ENCODE data around the gene CDH22.
A peak's percentile ranks its signal among the peaks of the same experiment; 100 is the strongest.

Gene CDH22

GRCh38 chr20:46206992-46207549, 101.2 kb downstream of the CDH22 start:
- peaks cover 5% of the 10 kb centered on the region for H3K27me3 ChIP-seq (ENCODE audit: low read depth, low read length)
- no peak overlapping the region for H3K27ac ChIP-seq (ENCODE audit: low read length)
- H3K36me3 ChIP-seq (ENCODE audit: control insufficient read depth in 1 of 2, insufficient read depth in 2 of 2, low read length in 2 of 2), result no peaks in the 10 kb centered on the region
- H3K4me3 ChIP-seq (ENCODE audit: low read depth in 1 of 2, low read length in 2 of 2), result no peak overlapping the region
- peaks cover 0 to 28% of the 10 kb centered on the region in 2 donors for H3K4me1 ChIP-seq (ENCODE audit: control insufficient read depth in 1 of 2, insufficient read depth in 2 of 2, low read length in 2 of 2)
- no peaks in the 10 kb centered on the region for H3K9me3 ChIP-seq (ENCODE audit: control insufficient read depth in 1 of 2, low read length in 2 of 2)

- no peaks in the 10 kb centered on the region for H3K36me3 ChIP-seq (ENCODE audit: control insufficient read depth in 1 of 2, insufficient read depth in 2 of 2, low read length in 2 of 2)
- peaks cover 14% of the 10 kb centered on the region for H3K27me3 ChIP-seq (ENCODE audit: low read depth, low read length)
- no peaks in the 10 kb centered on the region for H3K9me3 ChIP-seq (ENCODE audit: control insufficient read depth in 1 of 2, low read length in 2 of 2)
- H3K27ac ChIP-seq (ENCODE audit: low read length), result no peak overlapping the region
- H3K4me3 ChIP-seq (ENCODE audit: low read depth in 1 of 2, low read length in 2 of 2), result no peak overlapping the region
- H3K4me1 ChIP-seq (ENCODE audit: control insufficient read depth in 1 of 2, insufficient read depth in 2 of 2, low read length in 2 of 2), result peaks cover 0 to 33% of the 10 kb centered on the region in 2 donors
Measured at GRCh38 chr20:46206025-46206424, 102.3 kb downstream of the CDH22 start.

GRCh38 chr20:46205349-46205748, 102.9 kb downstream of the CDH22 start:
- no peak overlapping the region for H3K4me3 ChIP-seq (ENCODE audit: low read depth in 1 of 2, low read length in 2 of 2)
- H3K27ac ChIP-seq (ENCODE audit: low read length), result no peak overlapping the region
- peaks cover 0 to 39% of the 10 kb centered on the region in 2 donors for H3K4me1 ChIP-seq (ENCODE audit: control insufficient read depth in 1 of 2, insufficient read depth in 2 of 2, low read length in 2 of 2)
- no peaks in the 10 kb centered on the region for H3K36me3 ChIP-seq (ENCODE audit: control insufficient read depth in 1 of 2, insufficient read depth in 2 of 2, low read length in 2 of 2)
- no peaks in the 10 kb centered on the region for H3K9me3 ChIP-seq (ENCODE audit: control insufficient read depth in 1 of 2, low read length in 2 of 2)
- H3K27me3 ChIP-seq (ENCODE audit: low read depth, low read length), result peaks cover 9% of the 10 kb centered on the region

- H3K9me3 ChIP-seq (ENCODE audit: control insufficient read depth in 1 of 2, low read length in 2 of 2), result no peaks in the 10 kb centered on the region
- no peak overlapping the region for H3K4me3 ChIP-seq (ENCODE audit: low read depth in 1 of 2, low read length in 2 of 2)
- no peaks in the 10 kb centered on the region for H3K36me3 ChIP-seq (ENCODE audit: control insufficient read depth in 1 of 2, insufficient read depth in 2 of 2, low read length in 2 of 2)
- H3K4me1 ChIP-seq (ENCODE audit: control insufficient read depth in 1 of 2, insufficient read depth in 2 of 2, low read length in 2 of 2), result peaks cover 0 to 39% of the 10 kb centered on the region in 2 donors
- peaks cover 9% of the 10 kb centered on the region for H3K27me3 ChIP-seq (ENCODE audit: low read depth, low read length)
- no peak overlapping the region for H3K27ac ChIP-seq (ENCODE audit: low read length)
Measured at GRCh38 chr20:46204594-46205186, 103.6 kb downstream of the CDH22 start.

GRCh38 chr20:46203510-46203837, 104.8 kb downstream of the CDH22 start:
- Histone ChIP-seq H3K4me1 (ENCODE audit: control insufficient read depth in 1 of 2, insufficient read depth in 2 of 2, low read length in 2 of 2) (peaks cover 0 to 44% of the 10 kb centered on the region in 2 donors), H3K27ac (ENCODE audit: low read length) (no peak overlapping the region), H3K27me3 (ENCODE audit: low read depth, low read length) (peaks cover 11% of the 10 kb centered on the region)

GRCh38 chr20:46202766-46203509, 105.4 kb downstream of the CDH22 start:
- H3K27me3 ChIP-seq (ENCODE audit: low read depth, low read length), result peaks cover 13% of the 10 kb centered on the region
- no peaks in the 10 kb centered on the region for H3K9me3 ChIP-seq (ENCODE audit: control insufficient read depth in 1 of 2, low read length in 2 of 2)
- H3K4me1 ChIP-seq (ENCODE audit: control insufficient read depth in 1 of 2, insufficient read depth in 2 of 2, low read length in 2 of 2), result peaks cover 0 to 44% of the 10 kb centered on the region in 2 donors
- no peak overlapping the region for H3K27ac ChIP-seq (ENCODE audit: low read length)
- no peak overlapping the region for H3K4me3 ChIP-seq (ENCODE audit: low read depth in 1 of 2, low read length in 2 of 2)
- no peaks in the 10 kb centered on the region for H3K36me3 ChIP-seq (ENCODE audit: control insufficient read depth in 1 of 2, insufficient read depth in 2 of 2, low read length in 2 of 2)

More at GRCh38 chr20:46203510-46203837, 104.8 kb downstream of the CDH22 start:
- Histone ChIP-seq H3K9me3 (ENCODE audit: control insufficient read depth in 1 of 2, low read length in 2 of 2) (no peaks in the 10 kb centered on the region), H3K4me3 (ENCODE audit: low read depth in 1 of 2, low read length in 2 of 2) (no peak overlapping the region), H3K36me3 (ENCODE audit: control insufficient read depth in 1 of 2, insufficient read depth in 2 of 2, low read length in 2 of 2) (no peaks in the 10 kb centered on the region)

- no peak overlapping the region for H3K4me3 ChIP-seq (ENCODE audit: low read depth in 1 of 2, low read length in 2 of 2)
- H3K27ac ChIP-seq (ENCODE audit: low read length), result no peak overlapping the region
- H3K4me1 ChIP-seq (ENCODE audit: control insufficient read depth in 1 of 2, insufficient read depth in 2 of 2, low read length in 2 of 2), result peaks cover 0 to 29% of the 10 kb centered on the region in 2 donors
- H3K27me3 ChIP-seq (ENCODE audit: low read depth, low read length), result peaks cover 13% of the 10 kb centered on the region
- no peaks in the 10 kb centered on the region for H3K36me3 ChIP-seq (ENCODE audit: control insufficient read depth in 1 of 2, insufficient read depth in 2 of 2, low read length in 2 of 2)
- H3K9me3 ChIP-seq (ENCODE audit: control insufficient read depth in 1 of 2, low read length in 2 of 2), result no peaks in the 10 kb centered on the region
Measured at GRCh38 chr20:46200582-46201570, 107.4 kb downstream of the CDH22 start.

GRCh38 chr20:46199198-46199597, 109.1 kb downstream of the CDH22 start:
- peaks cover 0 to 16% of the 10 kb centered on the region in 2 donors for H3K4me1 ChIP-seq (ENCODE audit: control insufficient read depth in 1 of 2, insufficient read depth in 2 of 2, low read length in 2 of 2)
- H3K4me3 ChIP-seq (ENCODE audit: low read depth in 1 of 2, low read length in 2 of 2), result peak overlapping the region in 1 of 2 donors; percentile 37
- H3K36me3 ChIP-seq (ENCODE audit: control insufficient read depth in 1 of 2, insufficient read depth in 2 of 2, low read length in 2 of 2), result no peaks in the 10 kb centered on the region
- H3K27me3 ChIP-seq (ENCODE audit: low read depth, low read length), result peaks cover 13% of the 10 kb centered on the region
- no peak overlapping the region for H3K27ac ChIP-seq (ENCODE audit: low read length)
- no peaks in the 10 kb centered on the region for H3K9me3 ChIP-seq (ENCODE audit: control insufficient read depth in 1 of 2, low read length in 2 of 2)

- no peak overlapping the region for H3K27ac ChIP-seq (ENCODE audit: low read length)
- H3K9me3 ChIP-seq (ENCODE audit: control insufficient read depth in 1 of 2, low read length in 2 of 2), result no peaks in the 10 kb centered on the region
- peaks cover 13% of the 10 kb centered on the region for H3K27me3 ChIP-seq (ENCODE audit: low read depth, low read length)
- H3K36me3 ChIP-seq (ENCODE audit: control insufficient read depth in 1 of 2, insufficient read depth in 2 of 2, low read length in 2 of 2), result no peaks in the 10 kb centered on the region
- H3K4me3 ChIP-seq (ENCODE audit: low read depth in 1 of 2, low read length in 2 of 2), result no peak overlapping the region
- H3K4me1 ChIP-seq (ENCODE audit: control insufficient read depth in 1 of 2, insufficient read depth in 2 of 2, low read length in 2 of 2), result peaks cover 0 to 15% of the 10 kb centered on the region in 2 donors
Measured at GRCh38 chr20:46196990-46197389, 111.3 kb downstream of the CDH22 start.

GRCh38 chr20:46195264-46196036, 112.8 kb downstream of the CDH22 start:
- peaks cover 0 to 5% of the 10 kb centered on the region in 2 donors for H3K4me1 ChIP-seq (ENCODE audit: control insufficient read depth in 1 of 2, insufficient read depth in 2 of 2, low read length in 2 of 2)
- H3K4me3 ChIP-seq (ENCODE audit: low read depth in 1 of 2, low read length in 2 of 2), result no peak overlapping the region
- no peaks in the 10 kb centered on the region for H3K9me3 ChIP-seq (ENCODE audit: control insufficient read depth in 1 of 2, low read length in 2 of 2)
- peaks cover 4% of the 10 kb centered on the region for H3K27me3 ChIP-seq (ENCODE audit: low read depth, low read length)
- H3K27ac ChIP-seq (ENCODE audit: low read length), result no peak overlapping the region
- H3K36me3 ChIP-seq (ENCODE audit: control insufficient read depth in 1 of 2, insufficient read depth in 2 of 2, low read length in 2 of 2), result no peaks in the 10 kb centered on the region

Measured in muscle layer of duodenum (tissue), 2 donors.